Endothelial cell of umbilical vein (primary cell): ENCODE data around the gene HMMR. TPM values are rescaled to one million over a fixed set of nuclear protein-coding genes. Genes with fewer than 3 reads are reported as not detected.

Experiments
- BruUV-seq: library from RNA; stranded (reverse); fragments of 400-500 nt; replicated peaks from 2 replicates; lab custom pipeline; 2021; lab: Mats Ljungman, UMichigan
- CTCF ChIA-PET: fragments of 300-600, 350-600 bp; sonication (Branson Sonifier 250); formaldehyde crosslinking; loops from one replicate; lab custom pipeline; 2021; ENCODE audit warnings: antibody characterized with exemption, inconsistent platforms; lab: Charles Lee
- POLR2A ChIA-PET: fragments of 300-600, 350-600 bp; sonication (Branson Sonifier 250); formaldehyde crosslinking; loops from one replicate; lab custom pipeline; 2021; ENCODE audit warnings: antibody characterized with exemption, inconsistent platforms; lab: Charles Lee
- DNase-seq: peaks from one replicate; pipeline ENCODE4 v3.0.0-alpha.2; 2011; ENCODE audit warnings: low read depth, low spot score
- FAIRE-seq: peaks from 2 replicates; lab custom pipeline; 2011; peaks lifted over from hg19 to GRCh38; lab: Jason Lieb, UNC
- H2AFZ ChIP-seq: 2 replicates; pipeline ENCODE4 v1.6.0; 2012; ENCODE audit warnings: low read depth, low read length, control low read depth, inconsistent platforms
- H3K27ac ChIP-seq: 2 replicates; pipeline ENCODE4 v1.5.1; 2011; ENCODE audit warnings: low read depth, mild to moderate bottlenecking, control low read depth, low read length, moderate library complexity; ENCODE audit not compliant: insufficient read depth
- H3K27me3 ChIP-seq, 2 experiments: 2 replicates each; pipeline versions ENCODE4 v1.6.0 to v1.6.1; 2011; ENCODE audit warnings: low read length in 2 of 2, mixed read lengths in 1 of 2; ENCODE audit not compliant: control insufficient read depth in 2 of 2, insufficient read depth in 2 of 2
- H3K36me3 ChIP-seq, 2 experiments: 2 replicates in 1 of 2; 3 replicates in 1 of 2; pipeline ENCODE4 v1.5.1; 2011; ENCODE audit warnings: low read length in 2 of 2, mild to moderate bottlenecking in 1 of 2, moderate library complexity in 1 of 2; ENCODE audit not compliant: control insufficient read depth in 2 of 2, insufficient read depth in 2 of 2; ENCODE audit errors: extremely low read depth in 1 of 2
- H3K4me1 ChIP-seq: 3 replicates; pipeline ENCODE4 v1.5.1; 2011; ENCODE audit warnings: mild to moderate bottlenecking, low read length; ENCODE audit not compliant: control insufficient read depth, insufficient read depth; ENCODE audit errors: extremely low read depth
- H3K4me2 ChIP-seq: 2 replicates; pipeline ENCODE4 v1.6.1; 2011; ENCODE audit warnings: low read length, control low read depth, mixed read lengths; ENCODE audit not compliant: insufficient read depth
- H3K4me3 ChIP-seq, 3 experiments: fragments of 200-600 bp in 1 of 3; sonication (generic), shearing (Covaris generic) in 1 of 3; replicated peaks in 1 of 3; 2 replicates each; pipeline ENCODE4 v1.5.1; 2011 to 2016; ENCODE audit warnings: control low read depth in 3 of 3, low read length in 3 of 3, mild to moderate bottlenecking in 2 of 3, inconsistent platforms in 1 of 3, low read depth in 1 of 3, moderate library complexity in 1 of 3; ENCODE audit not compliant: insufficient read depth in 1 of 3
- H3K79me2 ChIP-seq: 2 replicates; pipeline ENCODE4 v1.6.0; 2012; ENCODE audit warnings: low read length, inconsistent platforms; ENCODE audit not compliant: control insufficient read depth, insufficient read depth
- H3K9ac ChIP-seq: replicated peaks from 2 replicates; pipeline ENCODE3; 2011; ENCODE audit warnings: low read length, control low read depth; ENCODE audit not compliant: insufficient read depth; ENCODE audit errors: extremely low read depth
- H3K9me1 ChIP-seq: replicated peaks from 3 replicates; pipeline ENCODE4 v1.6.0; 2011; ENCODE audit warnings: mild to moderate bottlenecking, low read length; ENCODE audit not compliant: control insufficient read depth, insufficient read depth; ENCODE audit errors: extremely low read depth
- H3K9me3 ChIP-seq: replicated peaks from 2 replicates; pipeline ENCODE4 v1.5.1; 2012; ENCODE audit warnings: low read length, inconsistent platforms; ENCODE audit not compliant: control insufficient read depth, insufficient read depth
- H4K20me1 ChIP-seq: replicated peaks from 2 replicates; pipeline ENCODE3; 2011; ENCODE audit warnings: mild to moderate bottlenecking, low read length; ENCODE audit not compliant: control insufficient read depth, insufficient read depth; ENCODE audit errors: extremely low read depth
- EZH2 ChIP-seq: IDR thresholded peaks from 2 replicates; pipeline ENCODE4 v1.6.1; 2012; ENCODE audit warnings: borderline replicate concordance, low read depth, mild to moderate bottlenecking, moderate library complexity, low read length, inconsistent platforms; ENCODE audit not compliant: severe bottlenecking
- FOS ChIP-seq: IDR thresholded peaks from 2 replicates; pipeline ENCODE4 v1.6.1; 2011; ENCODE audit warnings: mild to moderate bottlenecking, low read length, moderate library complexity, borderline replicate concordance; ENCODE audit not compliant: insufficient read depth
- GATA2 ChIP-seq: IDR thresholded peaks from 2 replicates; pipeline ENCODE4 v1.7.0; 2011; ENCODE audit warnings: low read depth, mild to moderate bottlenecking, moderate library complexity, mixed read lengths, low read length; ENCODE audit not compliant: insufficient read length, insufficient read depth
- JUN ChIP-seq: IDR thresholded peaks from 2 replicates; pipeline ENCODE4 v1.6.1; 2011; ENCODE audit warnings: borderline replicate concordance, low read depth; ENCODE audit not compliant: insufficient read length, insufficient read depth
- MYC ChIP-seq: IDR thresholded peaks from one replicate; pipeline ENCODE4 v1.6.1; 2011; ENCODE audit warnings: mild to moderate bottlenecking, low read depth, low read length
- POLR2A ChIP-seq: IDR thresholded peaks from 2 replicates; pipeline ENCODE4 v1.6.1; 2012; ENCODE audit warnings: low read depth, mild to moderate bottlenecking, control low read depth, low read length
- POLR2AphosphoS5 ChIP-seq: IDR thresholded peaks from 2 replicates; pipeline ENCODE4 v1.6.1; 2012; ENCODE audit warnings: low read depth, mild to moderate bottlenecking, control low read depth, low read length, moderate library complexity; ENCODE audit not compliant: insufficient read depth
- dilution Hi-C: fragments of 300-500 bp; cut with MboI; formaldehyde crosslinking; loops from one replicate; pipeline ENCODE4 v1.15.0; 2019; ENCODE audit warnings: low sequenced_read_pairs; ENCODE audit not compliant: extremely low pct_ligation_motif_present
- intact Hi-C: fragments of 100-400 bp; cut with micrococcal nuclease; formaldehyde crosslinking; loops from one replicate; pipeline ENCODE4 v1.10.0; 2022
- polyA plus RNA-seq, 4 experiments: library from polyadenylated mRNA; depleted of rRNA in 3 of 4; stranded (reverse) in 3 of 4; unstranded in 1 of 4; fragments of >200 nt; gene quantifications; 2 replicates each; pipeline versions ENCODE4 v1.2.1 to v1.2.3, GENCODE V29; 2011 to 2012; ENCODE audit warnings: missing spikeins in 1 of 4
- total RNA-seq: library from RNA; stranded (reverse); gene quantifications from 2 replicates; pipeline ENCODE4 v1.2.3, GENCODE V29; 2021
- TF ChIP-seq, protein P1 (sequence below), 2 donors: IDR thresholded peaks; 1 replicate in 1 of 2; 2 replicates in 1 of 2; pipeline ENCODE4 v1.5.1; 2011; ENCODE audit warnings: low read length in 2 of 2, mild to moderate bottlenecking in 2 of 2, moderate library complexity in 2 of 2, control low read depth in 1 of 2, inconsistent platforms in 1 of 2, low read depth in 1 of 2; ENCODE audit not compliant: insufficient read depth in 1 of 2; ENCODE audit errors: extremely low read depth in 1 of 2
- TF ChIP-seq, protein P2 (sequence below): IDR thresholded peaks from 2 replicates; pipeline ENCODE4 v1.6.1; 2011; ENCODE audit not compliant: insufficient read depth, insufficient read length

The HMMR gene
- total and polyA plus RNA-seq, 2 donors (not counting 3 experiments of a cell fraction or from before 2014, with no cell fraction given), result 5.5 to 31.0 TPM

DNA sequence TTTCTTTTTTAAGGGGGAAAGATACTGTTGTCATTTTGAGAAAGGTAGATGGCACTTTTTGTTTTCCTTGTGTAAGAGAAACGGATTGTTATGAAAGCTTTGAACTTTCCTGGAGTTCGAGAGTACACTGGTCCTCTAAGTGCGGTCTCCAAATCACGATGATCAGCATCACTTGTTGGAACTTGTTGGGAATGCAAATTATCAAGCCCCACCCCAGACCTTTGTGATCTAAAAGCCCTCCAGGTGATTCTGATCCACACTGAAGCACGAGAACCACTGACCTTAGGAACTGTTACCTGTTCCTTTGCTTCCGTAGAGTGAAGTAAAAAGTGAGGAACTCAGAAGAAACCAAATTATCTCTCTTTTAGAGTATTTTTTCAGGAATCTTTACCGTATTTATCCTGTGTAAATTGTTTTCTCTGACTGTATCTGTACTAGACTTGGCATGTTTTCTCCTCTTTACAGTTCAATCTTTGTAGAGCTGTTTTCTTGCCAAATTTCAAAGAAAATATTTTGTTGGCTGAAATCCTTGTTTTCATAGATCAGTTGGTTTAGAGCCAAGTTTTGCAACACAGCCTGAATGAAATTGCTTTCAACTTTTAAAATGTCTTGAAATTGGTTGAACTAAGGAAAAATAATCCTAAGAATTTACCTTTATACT is 49.0 kb downstream of the HMMR start:
- no peak overlapping the region for H2AFZ ChIP-seq
- H3K27me3 ChIP-seq, result no peaks in the 10 kb centered on the region
- TF ChIP-seq, protein P1, sequence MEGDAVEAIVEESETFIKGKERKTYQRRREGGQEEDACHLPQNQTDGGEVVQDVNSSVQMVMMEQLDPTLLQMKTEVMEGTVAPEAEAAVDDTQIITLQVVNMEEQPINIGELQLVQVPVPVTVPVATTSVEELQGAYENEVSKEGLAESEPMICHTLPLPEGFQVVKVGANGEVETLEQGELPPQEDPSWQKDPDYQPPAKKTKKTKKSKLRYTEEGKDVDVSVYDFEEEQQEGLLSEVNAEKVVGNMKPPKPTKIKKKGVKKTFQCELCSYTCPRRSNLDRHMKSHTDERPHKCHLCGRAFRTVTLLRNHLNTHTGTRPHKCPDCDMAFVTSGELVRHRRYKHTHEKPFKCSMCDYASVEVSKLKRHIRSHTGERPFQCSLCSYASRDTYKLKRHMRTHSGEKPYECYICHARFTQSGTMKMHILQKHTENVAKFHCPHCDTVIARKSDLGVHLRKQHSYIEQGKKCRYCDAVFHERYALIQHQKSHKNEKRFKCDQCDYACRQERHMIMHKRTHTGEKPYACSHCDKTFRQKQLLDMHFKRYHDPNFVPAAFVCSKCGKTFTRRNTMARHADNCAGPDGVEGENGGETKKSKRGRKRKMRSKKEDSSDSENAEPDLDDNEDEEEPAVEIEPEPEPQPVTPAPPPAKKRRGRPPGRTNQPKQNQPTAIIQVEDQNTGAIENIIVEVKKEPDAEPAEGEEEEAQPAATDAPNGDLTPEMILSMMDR (IDR thresholded peaks at IDR 0.05; ENCODE audit: extremely low read depth in 1 of 2, insufficient read depth in 1 of 2, low read depth in 1 of 2, low read length in 2 of 2), result no peak
- TF ChIP-seq POLR2AphosphoS5, result no peak
- no peak for TF ChIP-seq FOS
- TF ChIP-seq, protein P2, sequence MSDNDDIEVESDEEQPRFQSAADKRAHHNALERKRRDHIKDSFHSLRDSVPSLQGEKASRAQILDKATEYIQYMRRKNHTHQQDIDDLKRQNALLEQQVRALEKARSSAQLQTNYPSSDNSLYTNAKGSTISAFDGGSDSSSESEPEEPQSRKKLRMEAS, result no peak
- TF ChIP-seq JUN, result no peak
- TF ChIP-seq EZH2, result no peak
- no peak for TF ChIP-seq POLR2A
- no peak for TF ChIP-seq MYC
- TF ChIP-seq GATA2, result no peak
- peaks cover 7 to 22% of the 10 kb centered on the region in 2 experiments for H3K36me3 ChIP-seq
- peak overlapping the region; percentile 27 for H3K9ac ChIP-seq
- ChIA-PET POLR2A (interaction anchor here (0.7 to 1.4 kb wide), 4 partner anchors 48 to 72 kb away, joined by 3 to 4 read pairs (median 3); partner anchors contain the start of genes CCNG1, HMMR and NUDCD2), CTCF (interaction anchor here (1.1 to 1.6 kb wide), 4 partner anchors 13 to 49 kb away, joined by 3 to 8 read pairs (median 4); partner anchors contain the start of genes HMMR and NUDCD2)
- no TSS peak for BruUV-seq
- H3K27ac ChIP-seq, result peak overlapping the region; percentile 14
- intact Hi-C loops, result loop anchor here (2.0 to 5.0 kb wide), 2 partner anchors 357 to 693 kb away; no protein-coding TSS in a partner anchor
- H4K20me1 ChIP-seq, result peaks cover 7% of the 10 kb centered on the region
- DNase-seq (peak; percentile 81), FAIRE-seq (peak; percentile 67)
- H3K79me2 ChIP-seq, result peaks cover 77% of the 10 kb centered on the region
- H3K4me2 ChIP-seq, result peak overlapping the region; percentile 97
- peaks cover 30% of the 10 kb centered on the region for H3K4me1 ChIP-seq
- H3K9me1 ChIP-seq, result no peaks in the 10 kb centered on the region
- peak overlapping the region in 2 of 3 experiments; percentile 26 to 28 for H3K4me3 ChIP-seq
- dilution Hi-C loops, result no loop called here
- no peaks in the 10 kb centered on the region for H3K9me3 ChIP-seq
